SK-N-MC (cell line): ENCODE data around the gene CAPN2.
A peak's percentile ranks its signal among the peaks of the same experiment; 100 is the strongest.

ENCODE experiments used
- DNase-seq: peaks from one replicate; pipeline ENCODE4 v3.0.0-alpha.2; 2011; ENCODE audit warnings: low read depth, low spot score
- H3K27ac ChIP-seq: fragments of 200-600 bp; sonication (generic); 2 replicates; pipeline ENCODE4 v1.5.1; 2016; ENCODE audit warnings: mixed run types
- H3K36me3 ChIP-seq: fragments of 200-600 bp; sonication (generic); 2 replicates; pipeline ENCODE4 v1.6.1; 2017; ENCODE audit warnings: antibody characterized with exemption, low read length, mixed read lengths; ENCODE audit not compliant: insufficient read depth
- H3K4me3 ChIP-seq: fragments of 200-600 bp; sonication (generic); 2 replicates; pipeline ENCODE4 v1.5.1; 2016
- H3K9ac ChIP-seq: fragments of 200-600 bp; sonication (generic); 2 replicates; pipeline ENCODE4 v1.8.0; 2017; ENCODE audit warnings: mixed run types, mixed read lengths; ENCODE audit not compliant: insufficient read length
- H3K9me3 ChIP-seq: fragments of 200-600 bp; sonication (generic); 2 replicates; pipeline ENCODE4 v1.6.1; 2017; ENCODE audit warnings: low read depth, mild to moderate bottlenecking, antibody characterized with exemption, low read length, moderate library complexity, mixed read lengths
- EZH2 ChIP-seq: fragments of 200-600 bp; sonication (generic); IDR thresholded peaks from one replicate; pipeline ENCODE4 v1.6.1; 2017; ENCODE audit warnings: antibody characterized with exemption
- FOXP2 ChIP-seq: optimal IDR thresholded peaks from 2 replicates; pipeline ENCODE3; 2011; ENCODE audit warnings: mild to moderate bottlenecking, moderate library complexity; ENCODE audit not compliant: insufficient read depth; ENCODE audit errors: extremely low read length, control extremely low read depth
- POLR2AphosphoS5 ChIP-seq: IDR thresholded peaks from 2 replicates; pipeline ENCODE4 v1.6.1; 2012; ENCODE audit warnings: mild to moderate bottlenecking, low read depth, low read length, borderline replicate concordance

The CAPN2 gene

DNA sequence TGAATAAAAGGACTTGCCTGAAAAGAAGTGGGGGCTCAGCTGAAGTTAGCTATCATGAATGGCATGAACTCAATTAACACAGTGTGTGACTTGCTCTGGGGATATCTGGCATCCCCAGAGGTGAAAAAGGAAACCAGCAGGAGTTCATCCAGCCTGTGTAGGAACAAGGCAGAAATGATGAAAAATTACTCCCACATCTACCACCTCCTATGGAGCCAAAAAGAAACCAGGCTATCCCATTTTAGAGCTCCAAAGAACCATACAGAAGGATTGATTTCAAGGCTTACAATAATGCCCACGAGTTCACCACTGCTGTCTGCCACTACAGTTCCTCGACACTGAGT lies 108.1 kb downstream of the CAPN2 start:
- Histone ChIP-seq H3K9ac (peak overlapping the region; percentile 46), H3K36me3 (peaks cover 38% of the 10 kb centered on the region; the same call in 1 of the 2 replicates), H3K4me3 (peak overlapping the region; percentile 40), H3K27ac (peak overlapping the region; percentile 89), H3K9me3 (no peaks in the 10 kb centered on the region)
- DNase-seq: no peak
- no peak for TF ChIP-seq EZH2

DNA sequence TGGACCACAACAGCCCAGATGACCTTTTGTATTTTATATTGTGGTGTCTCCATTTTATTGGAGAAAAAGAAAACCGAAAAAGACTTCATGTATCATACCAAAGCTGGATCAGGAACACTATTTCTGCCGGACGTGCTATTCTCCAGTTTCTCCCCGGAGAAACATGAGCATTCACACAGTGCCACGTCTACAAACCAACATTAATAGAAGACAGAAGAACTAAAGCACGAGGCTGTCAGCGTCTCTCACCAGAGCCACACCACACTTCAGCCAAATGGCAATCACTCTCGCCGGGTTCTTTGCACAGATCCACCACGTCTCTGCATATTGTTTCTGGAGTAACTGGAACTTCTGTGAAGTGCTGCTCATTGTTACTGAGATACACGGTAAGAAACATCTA lies 108.6 kb downstream of the CAPN2 start:
- H3K9me3 ChIP-seq: no peaks in the 10 kb centered on the region
- peak overlapping the region; percentile 40 for H3K4me3 ChIP-seq
- peaks cover 33% of the 10 kb centered on the region; the same call in 1 of the 2 replicates for H3K36me3 ChIP-seq
- H3K27ac ChIP-seq: peak overlapping the region; percentile 89
- DNase-seq: no peak
- no peak for TF ChIP-seq POLR2AphosphoS5
- no peak for TF ChIP-seq FOXP2
- no peak for TF ChIP-seq EZH2
- H3K9ac ChIP-seq: peak overlapping the region; percentile 7

DNA sequence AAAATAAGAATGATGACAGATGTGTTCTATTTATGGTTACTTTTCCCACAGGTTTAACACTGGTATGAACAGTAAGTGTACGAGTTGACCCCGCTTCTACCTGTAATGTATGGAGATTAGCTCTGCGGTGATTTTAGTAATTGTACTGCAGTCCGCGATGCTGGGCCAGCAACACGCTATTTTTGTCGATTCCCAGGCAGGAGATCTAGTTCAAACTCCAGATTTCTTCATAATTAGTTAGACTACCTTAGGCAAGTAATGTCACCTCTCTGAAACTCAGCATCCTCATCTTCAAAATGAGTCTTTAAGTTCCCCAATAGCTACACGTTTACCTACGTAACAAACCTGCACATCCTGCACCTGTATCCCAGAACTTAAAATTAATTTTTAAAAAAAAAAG lies 111.9 kb downstream of the CAPN2 start:
- no peak for TF ChIP-seq EZH2
- TF ChIP-seq FOXP2: no peak
- TF ChIP-seq POLR2AphosphoS5: no peak
- Histone ChIP-seq H3K27ac (no peak overlapping the region), H3K9me3 (no peaks in the 10 kb centered on the region), H3K9ac (no peak overlapping the region), H3K36me3 (peaks cover 23% of the 10 kb centered on the region), H3K4me3 (no peak overlapping the region)
- no peak for DNase-seq

DNA sequence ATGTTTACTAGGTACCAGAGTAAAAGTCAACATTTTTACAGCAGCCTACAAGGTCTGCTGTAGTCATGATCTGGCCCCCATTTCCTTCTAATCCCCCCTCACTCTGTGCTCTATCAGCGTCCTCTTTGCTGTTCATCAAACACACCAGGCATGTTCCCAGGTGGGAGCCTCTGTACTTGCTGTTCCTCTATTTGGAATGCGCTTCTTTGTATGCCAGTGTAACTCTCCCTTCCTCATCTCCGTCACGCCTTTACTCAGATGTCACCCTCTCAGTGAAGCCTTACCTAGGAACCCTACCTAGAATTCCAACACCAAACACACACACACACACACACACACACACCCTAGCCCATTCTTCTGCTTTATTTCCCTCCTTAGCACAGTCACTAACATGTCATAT lies 112.4 kb downstream of the CAPN2 start:
- no peak for DNase-seq
- Histone ChIP-seq H3K4me3 (no peak overlapping the region), H3K27ac (no peak overlapping the region), H3K36me3 (peaks cover 20% of the 10 kb centered on the region), H3K9me3 (no peaks in the 10 kb centered on the region), H3K9ac (no peak overlapping the region)
- TF ChIP-seq POLR2AphosphoS5 (no peak), EZH2 (no peak), FOXP2 (no peak)
